Measurements from ENCODE around the gene MATN3. TPM values are rescaled to one million over a fixed set of nuclear protein-coding genes. Genes with fewer than 3 reads are reported as not detected.

The MATN3 gene
- total and polyA plus RNA-seq, 2 of the 8 experiments (the other 6 are each of a cell fraction or from before 2014, with no cell fraction given), result 3.0 to 9.9 TPM

DNA sequence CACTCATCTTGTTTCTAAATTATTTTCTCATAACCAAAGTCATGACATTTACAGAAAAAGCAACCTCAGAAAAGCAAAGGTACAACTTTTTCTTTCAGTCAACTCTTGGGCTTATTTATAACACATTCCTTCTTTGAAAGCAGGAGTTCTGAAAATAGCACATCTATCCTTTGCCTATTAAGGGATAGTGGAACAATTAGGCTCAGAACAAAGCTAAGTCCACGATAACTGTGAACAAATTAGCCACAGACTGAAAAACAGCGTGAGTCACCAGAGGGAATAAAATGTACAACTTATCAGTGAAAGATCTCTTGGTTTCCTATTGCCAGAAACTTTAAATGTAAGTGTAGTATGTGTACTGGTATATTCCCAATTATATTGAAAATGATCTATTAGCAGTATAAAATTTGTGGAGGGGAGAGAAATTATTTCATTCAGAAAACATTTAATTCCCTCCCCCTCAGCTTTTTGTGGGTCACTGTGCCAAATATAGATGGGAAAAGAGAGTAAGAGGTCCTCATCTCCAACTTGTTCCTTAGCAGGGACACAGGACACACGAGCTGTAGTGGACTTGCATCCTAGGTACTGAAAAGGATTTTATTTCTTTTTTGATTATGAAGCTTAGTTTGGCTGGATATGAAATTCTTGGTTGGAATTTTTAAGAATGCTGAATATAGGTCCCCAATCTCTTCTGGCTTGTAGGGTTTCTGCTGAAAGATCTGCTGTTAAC, 15.4 kb upstream of the MATN3 start:
- 90% methylated on average over 3 of the region's 3 CpGs; no CpG with 5 or more reads in 1 of the 2 experiments for WGBS, 2 experiments (ENCODE audit: extremely low coverage in 1 of 2, insufficient coverage in 1 of 2, insufficient read length in 1 of 2, insufficient replicate concordance in 2 of 2, low coverage in 1 of 2, low lambda C conversion rate in 2 of 2, missing lambda C conversion rate in 1 of 2)
- no peak overlapping the region for H2AFZ ChIP-seq (ENCODE audit: low read length)
- no peak overlapping the region for H2BK20ac ChIP-seq (ENCODE audit: low read length)
- H3K14ac ChIP-seq (ENCODE audit: insufficient read length), result no peak overlapping the region
- ChIA-PET CTCF (ENCODE audit: partially characterized antibody) (interaction anchor here (1.6 to 5.6 kb wide), 2 partner anchors 10 to 12 kb away, joined by 4 to 51 read pairs; no protein-coding TSS in a partner anchor), POLR2A (ENCODE audit: partially characterized antibody) (interaction anchor here (1.3 to 2.8 kb wide), 4 partner anchors 9 to 16 kb away, joined by 3 to 7 read pairs (median 4); no protein-coding TSS in a partner anchor)
- no peak overlapping the region for H3K4ac ChIP-seq (replicated peaks; ENCODE audit: insufficient read length, low read depth, low read length)
- no peaks in the 10 kb centered on the region for H3K79me1 ChIP-seq (ENCODE audit: low read depth, low read length)
- H2BK5ac ChIP-seq (ENCODE audit: low read depth, low read length), result no peak overlapping the region
- no peak overlapping the region for H3K27ac ChIP-seq (ENCODE audit: low read depth, low read length)
- no peak overlapping the region for H4K91ac ChIP-seq (replicated peaks; ENCODE audit: insufficient read length, low read length)
- no peak overlapping the region for H4K8ac ChIP-seq (ENCODE audit: extremely low read depth, insufficient read depth, low read length)
- H3K23ac ChIP-seq (ENCODE audit: insufficient read length), result no peak overlapping the region
- no peak overlapping the region for H4K5ac ChIP-seq (ENCODE audit: insufficient read length, low read depth, low read length)
- H3K27me3 ChIP-seq (replicated peaks in 1 of 4; ENCODE audit: control insufficient read depth in 3 of 4, extremely low read depth in 1 of 4, insufficient read depth in 3 of 4, low read length in 3 of 4), result no peaks in the 10 kb centered on the region
- FAIRE-seq (no peak), DNase-seq (ENCODE audit: low read depth in 1 of 2, low spot score in 2 of 2) (no peak)
- peaks cover 0 to 2% of the 10 kb centered on the region in 2 experiments for H4K20me1 ChIP-seq (replicated peaks in 1 of 2; ENCODE audit: control insufficient read depth in 1 of 2, insufficient read depth in 2 of 2, low read length in 2 of 2)
- H2BK12ac ChIP-seq (ENCODE audit: low read depth, low read length), result no peak overlapping the region
- H3K4me1 ChIP-seq (replicated peaks in 1 of 4; ENCODE audit: control insufficient read depth in 3 of 4, insufficient read depth in 4 of 4, low read length in 3 of 4), result no peaks in the 10 kb centered on the region
- no peak overlapping the region for H3K9ac ChIP-seq (replicated peaks in 1 of 4; ENCODE audit: extremely low read depth in 1 of 4, low read depth in 3 of 4, low read length in 3 of 4)
- H3K4me3 ChIP-seq (ENCODE audit: extremely low read depth in 1 of 4, insufficient read depth in 2 of 4, low read depth in 3 of 4, low read length in 4 of 4), result no peak overlapping the region
- H3K79me2 ChIP-seq (ENCODE audit: control insufficient read depth in 1 of 2, insufficient read depth in 2 of 2, low read length in 2 of 2), result no peaks in the 10 kb centered on the region
- no peaks in the 10 kb centered on the region for H3K23me2 ChIP-seq (ENCODE audit: low read depth, low read length)
- no peak overlapping the region for H2BK15ac ChIP-seq (ENCODE audit: low read length)
- H3K56ac ChIP-seq (replicated peaks; ENCODE audit: insufficient read length, low read depth, low read length), result no peak overlapping the region
- H2BK120ac ChIP-seq (replicated peaks; ENCODE audit: low read depth, low read length), result no peak overlapping the region
- H3K18ac ChIP-seq (ENCODE audit: extremely low read depth, low read length), result no peak overlapping the region
- H3K4me2 ChIP-seq (ENCODE audit: insufficient read depth in 1 of 2, low read depth in 2 of 2, low read length in 2 of 2), result no peak overlapping the region
- H3K36me3 ChIP-seq (ENCODE audit: control insufficient read depth in 2 of 4, insufficient read depth in 4 of 4, low read length in 3 of 4), result peaks cover 3 to 29% (median 11%) of the 10 kb centered on the region in 4 experiments; a peak in 5 of 8 replicates
- H3K9me3 ChIP-seq (ENCODE audit: insufficient read depth in 2 of 2, low read depth in 1 of 2, low read length in 1 of 2), result 0 out of 4 replicates have a peak, but pooled peaks cover 0 to under 1% of the 10 kb centered on the region in 2 experiments
- H2AK5ac ChIP-seq (ENCODE audit: low read depth, low read length), result no peak overlapping the region
- no peak for TF ChIP-seq CHD1 (IDR thresholded peaks at IDR 0.05; ENCODE audit: low read depth, low read length)
- no peak for TF ChIP-seq RAD21 (IDR thresholded peaks at IDR 0.05 in 1 of 2, conservative IDR thresholded peaks at IDR 0.05 in 1 of 2; ENCODE audit: low read depth in 2 of 2, low read length in 2 of 2)
- TF ChIP-seq EP300 (IDR thresholded peaks at IDR 0.05; ENCODE audit: borderline replicate concordance in 1 of 2, low read depth in 2 of 2, low read length in 2 of 2), result no peak
- no peak for TF ChIP-seq CTBP2 (IDR thresholded peaks at IDR 0.05; ENCODE audit: borderline replicate concordance, insufficient read depth, insufficient read length, low read length)
- no peak for TF ChIP-seq CEBPB (IDR thresholded peaks at IDR 0.05; ENCODE audit: low read depth, low read length)
- no peak for TF ChIP-seq SP2 (IDR thresholded peaks at IDR 0.05; ENCODE audit: low read length)
- TF ChIP-seq BACH1 (IDR thresholded peaks at IDR 0.05; ENCODE audit: low read length), result no peak
- TF ChIP-seq SIRT6 (IDR thresholded peaks at IDR 0.05; ENCODE audit: low read length), result no peak
- no peak for TF ChIP-seq JUND (IDR thresholded peaks at IDR 0.05; ENCODE audit: low read length)
- TF ChIP-seq BCL11A (IDR thresholded peaks at IDR 0.05; ENCODE audit: low read depth in 2 of 2, low read length in 2 of 2), result no peak
- TF ChIP-seq ATF3 (IDR thresholded peaks at IDR 0.05; ENCODE audit: insufficient read depth, low read depth, low read length), result no peak
- no peak for TF ChIP-seq MAFK (IDR thresholded peaks at IDR 0.05; ENCODE audit: low read depth, low read length)

All from H1 (cell line).